GM12872 (cell line): ENCODE data around the gene CT55.
A peak's percentile ranks its signal among the peaks of the same experiment; 100 is the strongest.
"Not testable (repeated sequence)": the region's sequence is repeated elsewhere in the genome, so short reads cannot be mapped to it uniquely, and the experiment has no call there.

Experiments
- CTCF ChIP-seq: IDR thresholded peaks from 3 replicates; pipeline ENCODE4 v1.5.1; 2011; ENCODE audit warnings: low read depth, mild to moderate bottlenecking, low read length, moderate library complexity; ENCODE audit not compliant: insufficient read depth

CT55 gene

GRCh38 chrX:135185795-135186443, 14.7 kb upstream of the CT55 start:
- peak; percentile 65 for TF ChIP-seq CTCF

- no peak for TF ChIP-seq CTCF
Measured at GRCh38 chrX:135178636-135179035, 7.4 kb upstream of the CT55 start.

- TF ChIP-seq CTCF = no peak
Measured at GRCh38 chrX:135170468-135170867, 730 bp downstream of the CT55 start.

- TF ChIP-seq CTCF = no peak
Measured at GRCh38 chrX:135168486-135168885, 2.7 kb downstream of the CT55 start.

GRCh38 chrX:135120056-135120576, 51.1 kb downstream of the CT55 start, which contains the start of gene ETDB:
ETDB (minus strand) TSS chrX:135120526; CDS start chrX:135119261, 1,265 bp downstream.
- TF ChIP-seq CTCF = not testable (repeated sequence)

DNA sequence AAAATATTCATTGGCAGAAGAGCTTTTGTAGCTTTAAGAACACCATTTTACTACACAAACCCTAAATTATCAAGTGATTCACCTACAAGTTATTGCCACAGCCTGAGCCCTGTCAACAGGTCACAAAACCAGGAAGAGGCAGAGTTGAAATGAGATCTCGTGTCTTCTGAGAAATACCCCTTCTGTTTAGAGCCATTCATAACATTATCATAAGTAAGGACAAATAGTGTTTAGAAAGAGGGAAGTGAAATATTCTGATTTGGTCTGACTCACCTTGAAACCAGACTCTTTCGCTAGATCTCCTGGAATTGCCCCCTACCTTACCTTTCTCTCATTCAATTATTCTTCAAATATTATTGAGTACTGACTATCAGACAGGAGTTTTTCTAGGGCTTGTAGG, 56.8 kb downstream of the CT55 start:
- TF ChIP-seq CTCF = no peak

DNA sequence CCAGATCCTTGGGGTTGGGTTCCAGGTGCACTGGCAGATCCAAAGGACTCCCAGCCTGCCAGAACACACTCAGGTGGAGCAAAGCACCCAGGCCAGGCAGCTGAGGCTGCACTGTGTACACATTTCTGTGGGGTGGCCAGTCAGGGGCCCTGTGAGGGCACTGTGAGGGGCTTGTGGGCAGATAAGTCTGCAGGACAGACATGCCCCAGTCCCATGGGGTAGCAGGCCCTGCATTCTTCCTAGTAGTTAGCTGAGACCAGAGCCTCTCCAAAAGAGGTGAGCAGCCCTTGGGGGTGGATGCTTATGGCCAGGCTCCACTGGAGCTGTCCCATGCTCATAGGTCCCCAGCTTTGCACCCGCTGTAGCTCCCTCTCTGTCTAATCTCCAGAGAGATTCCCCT, 58.5 kb downstream of the CT55 start:
- no peak for TF ChIP-seq CTCF
